ENCODE data around the gene KIAA0232.

KIAA0232 gene

GRCh38 chr4:6916069-6916586, 133.6 kb downstream of the KIAA0232 start:
- Histone ChIP-seq H4K20me1 (ENCODE audit: low read depth, low read length) (no peaks in the 10 kb centered on the region), H3K9me2 (replicated peaks; ENCODE audit: insufficient read depth, low read length) (no peaks in the 10 kb centered on the region), H3K79me2 (ENCODE audit: insufficient read depth, low read length) (no peaks in the 10 kb centered on the region), H3K4me3 (ENCODE audit: insufficient read depth, low read length, poor library complexity, severe bottlenecking) (no peak overlapping the region), H3K9me3 (ENCODE audit: insufficient read depth, low read length) (no peaks in the 10 kb centered on the region), H3K36me3 (ENCODE audit: low read length) (no peaks in the 10 kb centered on the region), H3K27ac (ENCODE audit: low read depth, low read length) (no peak overlapping the region), H3F3A (ENCODE audit: insufficient read depth) (peaks cover 4% of the 10 kb centered on the region; the same call in 1 of the 2 replicates), H3K9ac (ENCODE audit: low read length) (no peak overlapping the region), H3K4me2 (ENCODE audit: low read depth, low read length, poor library complexity, severe bottlenecking) (no peak overlapping the region), H2AFZ (ENCODE audit: low read depth, low read length, severe bottlenecking) (no peak overlapping the region), H3K27me3 (ENCODE audit: low read length) (no peaks in the 10 kb centered on the region)
- no peak for TF ChIP-seq EZH2phosphoT487 (conservative IDR thresholded peaks at IDR 0.05; ENCODE audit: low read length)

- H3K9ac ChIP-seq (ENCODE audit: low read length): no peak overlapping the region
- no peak overlapping the region for H3K4me3 ChIP-seq (ENCODE audit: insufficient read depth, low read length, poor library complexity, severe bottlenecking)
- H3K4me2 ChIP-seq (ENCODE audit: low read depth, low read length, poor library complexity, severe bottlenecking): no peak overlapping the region
- H3K36me3 ChIP-seq (ENCODE audit: low read length): no peaks in the 10 kb centered on the region
- no peaks in the 10 kb centered on the region for H3K9me3 ChIP-seq (ENCODE audit: insufficient read depth, low read length)
- TF ChIP-seq CTCF (IDR thresholded peaks at IDR 0.05; ENCODE audit: insufficient read depth, low read length, poor library complexity, severe bottlenecking) (no peak), EZH2phosphoT487 (conservative IDR thresholded peaks at IDR 0.05; ENCODE audit: low read length) (no peak)
- H3K27me3 ChIP-seq (ENCODE audit: low read length): no peaks in the 10 kb centered on the region
- H2AFZ ChIP-seq (ENCODE audit: low read depth, low read length, severe bottlenecking): no peak overlapping the region
- peaks cover 4% of the 10 kb centered on the region; the same call in 1 of the 2 replicates for H3F3A ChIP-seq (ENCODE audit: insufficient read depth)
- H3K9me2 ChIP-seq (replicated peaks; ENCODE audit: insufficient read depth, low read length): no peaks in the 10 kb centered on the region
- no peaks in the 10 kb centered on the region for H4K20me1 ChIP-seq (ENCODE audit: low read depth, low read length)
- H3K27ac ChIP-seq (ENCODE audit: low read depth, low read length): no peak overlapping the region
- H3K79me2 ChIP-seq (ENCODE audit: insufficient read depth, low read length): no peaks in the 10 kb centered on the region
These were observed 134.3 kb downstream of the KIAA0232 start for GRCh38 chr4:6916587-6917460.

DNA sequence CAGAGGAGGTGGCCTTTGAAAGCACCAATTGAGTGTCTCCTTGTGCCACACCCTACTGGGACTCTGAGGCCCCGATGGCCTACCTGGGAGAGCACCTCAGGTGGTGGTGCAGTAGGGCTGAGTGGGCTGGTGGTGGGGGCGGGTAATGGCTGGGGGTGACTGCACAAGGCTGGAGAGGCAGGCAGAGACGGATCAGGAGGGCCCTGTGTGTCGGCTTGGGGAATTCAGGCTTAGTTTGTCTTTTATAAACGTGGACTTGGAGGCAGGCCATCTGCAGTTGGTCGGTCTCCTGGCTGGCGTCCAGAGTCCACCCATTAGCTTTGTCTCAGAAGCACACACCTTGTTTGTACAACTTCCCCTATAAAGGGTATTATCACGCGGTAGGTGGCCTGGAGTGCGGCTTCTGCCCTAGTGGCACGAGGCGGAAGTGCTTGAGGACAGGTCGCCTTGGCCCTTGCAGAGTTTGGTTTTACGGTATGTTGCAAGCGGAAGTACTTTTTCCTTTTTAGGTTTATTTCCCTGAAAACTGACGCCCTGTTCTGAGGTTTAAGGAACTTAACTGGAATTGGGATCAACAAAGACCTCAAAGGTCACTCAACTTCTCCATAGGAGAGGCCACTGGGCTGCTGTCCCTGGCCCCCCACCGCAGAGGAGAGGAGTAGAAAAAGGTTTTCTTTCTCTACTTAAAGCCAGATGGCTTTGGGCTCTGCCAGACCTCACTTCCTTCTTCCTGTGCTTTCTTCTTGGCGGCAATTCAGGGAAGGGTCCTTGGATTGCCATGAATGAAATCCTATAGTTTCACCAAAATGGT, 135.1 kb downstream of the KIAA0232 start:
- Histone ChIP-seq H3K4me2 (ENCODE audit: low read depth, low read length, poor library complexity, severe bottlenecking) (no peak overlapping the region), H3K4me3 (ENCODE audit: insufficient read depth, low read length, poor library complexity, severe bottlenecking) (no peak overlapping the region), H3K27ac (ENCODE audit: low read depth, low read length) (no peak overlapping the region), H3K79me2 (ENCODE audit: insufficient read depth, low read length) (no peaks in the 10 kb centered on the region), H3F3A (ENCODE audit: insufficient read depth) (peaks cover 4% of the 10 kb centered on the region; the same call in 1 of the 2 replicates), H3K9me3 (ENCODE audit: insufficient read depth, low read length) (no peaks in the 10 kb centered on the region), H3K36me3 (ENCODE audit: low read length) (no peaks in the 10 kb centered on the region), H3K27me3 (ENCODE audit: low read length) (no peaks in the 10 kb centered on the region), H2AFZ (ENCODE audit: low read depth, low read length, severe bottlenecking) (no peak overlapping the region), H3K9me2 (replicated peaks; ENCODE audit: insufficient read depth, low read length) (no peaks in the 10 kb centered on the region), H4K20me1 (ENCODE audit: low read depth, low read length) (no peaks in the 10 kb centered on the region), H3K9ac (ENCODE audit: low read length) (no peak overlapping the region)
- no peak for TF ChIP-seq CTCF (IDR thresholded peaks at IDR 0.05; ENCODE audit: insufficient read depth, low read length, poor library complexity, severe bottlenecking)
- TF ChIP-seq EZH2phosphoT487 (conservative IDR thresholded peaks at IDR 0.05; ENCODE audit: low read length): no peak

Measured in SU-DHL-6 (cell line).